Measurements from ENCODE around the gene CEP20. TPM values are rescaled to one million over a fixed set of nuclear protein-coding genes. Genes with fewer than 3 reads are reported as not detected.

Gene CEP20
- total and polyA plus RNA-seq, 2 donors (not counting 1 experiment from before 2014, with no cell fraction given) = 14.2 to 30.2 TPM

DNA sequence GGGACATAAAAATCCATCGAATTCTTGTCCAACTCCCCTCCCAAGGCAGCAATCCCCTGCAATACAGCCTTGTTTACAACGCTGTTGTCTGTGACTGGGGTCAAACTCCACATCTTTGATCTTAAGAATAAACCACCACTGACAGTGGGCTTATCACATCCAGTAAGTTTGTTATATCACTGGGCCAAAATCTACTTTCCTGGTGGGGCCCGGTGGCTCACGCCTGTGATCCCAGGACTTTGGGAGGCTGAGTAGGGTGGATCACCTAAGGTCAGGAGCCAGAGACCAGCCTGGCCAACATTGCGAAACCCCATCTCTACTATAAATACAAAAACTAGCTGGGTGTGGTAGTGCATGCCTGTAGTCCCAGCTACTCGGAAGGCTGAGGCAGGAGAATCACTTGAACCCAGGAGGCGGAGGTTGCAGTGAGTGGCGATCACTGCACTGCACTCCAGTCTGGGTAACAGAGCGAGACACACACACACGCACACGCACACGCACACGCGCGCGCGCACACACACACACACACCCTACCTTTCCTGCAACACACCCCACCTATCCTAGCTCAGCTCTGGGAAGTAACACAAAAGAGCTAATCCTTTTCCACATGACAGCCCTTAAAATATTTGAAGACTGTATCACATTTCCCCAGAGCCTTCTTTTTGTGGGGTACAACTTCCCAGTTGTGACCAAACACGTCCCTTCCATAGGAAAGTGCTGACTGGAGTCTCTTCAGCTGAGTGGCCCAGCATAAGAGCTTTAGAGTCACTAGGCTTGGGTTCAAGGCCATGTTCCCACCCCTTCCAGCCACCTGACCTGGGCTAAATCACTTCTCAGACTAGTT, 40.1 kb upstream of the CEP20 start:
- H3K4me1 Mint-ChIP-seq = no peaks in the 10 kb centered on the region
- CTCF ChIA-PET = no interaction called here
- Histone ChIP-seq H3K36me3 (replicated peaks in 1 of 2; ENCODE audit: control extremely low read depth in 1 of 2, control insufficient read depth in 1 of 2, extremely low read depth in 1 of 2, insufficient read depth in 2 of 2, low read length in 1 of 2) (no peaks in the 10 kb centered on the region), H2AFZ (ENCODE audit: insufficient read depth, low read depth, low read length, poor library complexity, severe bottlenecking) (no peak overlapping the region), H3K27ac (ENCODE audit: low read length in 2 of 2) (no peak overlapping the region), H3K4me3 (ENCODE audit: control extremely low read depth in 1 of 5, extremely low read depth in 1 of 5, insufficient read depth in 1 of 5, low read depth in 2 of 5, low read length in 4 of 5) (no peak overlapping the region), H3K9me3 (ENCODE audit: control extremely low read depth in 1 of 3, control insufficient read depth in 2 of 3, insufficient read depth in 1 of 3, low read length in 2 of 3) (no peaks in the 10 kb centered on the region), H4K20me1 (ENCODE audit: control insufficient read depth, insufficient read depth, low read length, poor library complexity, severe bottlenecking) (no peaks in the 10 kb centered on the region), H3K79me2 (ENCODE audit: control insufficient read depth, insufficient read depth, low read length) (no peaks in the 10 kb centered on the region), H3K9ac (ENCODE audit: low read length) (no peak overlapping the region), H3K4me1 (ENCODE audit: control insufficient read depth in 2 of 2, insufficient read depth in 2 of 2, low read length in 2 of 2) (no peaks in the 10 kb centered on the region), H3K27me3 (replicated peaks in 1 of 4; ENCODE audit: control extremely low read depth in 1 of 4, control insufficient read depth in 3 of 4, insufficient read depth in 4 of 4, low read length in 3 of 4) (no peaks in the 10 kb centered on the region), H3K4me2 (replicated peaks; ENCODE audit: low read depth, low read length, poor library complexity, severe bottlenecking) (no peak overlapping the region)
- TF ChIP-seq EZH2 (IDR thresholded peaks at IDR 0.05; ENCODE audit: borderline replicate concordance, insufficient read depth, low read depth, low read length, poor library complexity, severe bottlenecking) = no peak
- peaks cover 4% of the 10 kb centered on the region for H3K27me3 Mint-ChIP-seq
- H3K9me3 Mint-ChIP-seq (ENCODE audit: insufficient read depth) = no peaks in the 10 kb centered on the region
- 95% methylated on average over 14 of the region's 18 CpGs for WGBS (ENCODE audit: insufficient coverage)
- H3K4me3 Mint-ChIP-seq = no peak overlapping the region
- H3K27ac Mint-ChIP-seq = no peak overlapping the region
- intact Hi-C loops (cut with micrococcal nuclease) = no loop called here
- DNase-seq (no peak), ATAC-seq (ENCODE audit: low read depth) (no peak)
- POLR2A ChIA-PET = no interaction called here

DNA sequence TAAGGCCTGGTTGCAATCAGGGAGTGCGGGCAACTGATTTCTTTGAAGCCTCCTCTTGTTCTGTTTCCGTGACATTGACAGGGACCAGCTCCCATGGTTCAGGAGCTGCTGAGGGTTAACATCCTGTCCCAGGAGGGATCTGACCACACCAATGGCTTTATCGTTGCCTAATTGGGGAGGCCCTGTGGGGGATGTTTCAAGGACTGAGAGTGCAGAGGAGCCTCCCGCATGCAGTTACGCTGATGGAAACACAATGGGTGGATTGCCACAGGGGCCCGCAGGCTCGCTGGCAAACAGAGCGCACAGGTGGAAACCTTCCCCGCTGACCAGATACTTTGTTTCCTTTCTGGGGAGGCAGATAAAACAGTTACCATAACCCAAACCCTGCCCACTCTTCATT, 37.2 kb upstream of the CEP20 start:
- TF ChIP-seq, protein P1, sequence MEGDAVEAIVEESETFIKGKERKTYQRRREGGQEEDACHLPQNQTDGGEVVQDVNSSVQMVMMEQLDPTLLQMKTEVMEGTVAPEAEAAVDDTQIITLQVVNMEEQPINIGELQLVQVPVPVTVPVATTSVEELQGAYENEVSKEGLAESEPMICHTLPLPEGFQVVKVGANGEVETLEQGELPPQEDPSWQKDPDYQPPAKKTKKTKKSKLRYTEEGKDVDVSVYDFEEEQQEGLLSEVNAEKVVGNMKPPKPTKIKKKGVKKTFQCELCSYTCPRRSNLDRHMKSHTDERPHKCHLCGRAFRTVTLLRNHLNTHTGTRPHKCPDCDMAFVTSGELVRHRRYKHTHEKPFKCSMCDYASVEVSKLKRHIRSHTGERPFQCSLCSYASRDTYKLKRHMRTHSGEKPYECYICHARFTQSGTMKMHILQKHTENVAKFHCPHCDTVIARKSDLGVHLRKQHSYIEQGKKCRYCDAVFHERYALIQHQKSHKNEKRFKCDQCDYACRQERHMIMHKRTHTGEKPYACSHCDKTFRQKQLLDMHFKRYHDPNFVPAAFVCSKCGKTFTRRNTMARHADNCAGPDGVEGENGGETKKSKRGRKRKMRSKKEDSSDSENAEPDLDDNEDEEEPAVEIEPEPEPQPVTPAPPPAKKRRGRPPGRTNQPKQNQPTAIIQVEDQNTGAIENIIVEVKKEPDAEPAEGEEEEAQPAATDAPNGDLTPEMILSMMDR (IDR thresholded peaks at IDR 0.05) = no peak
- TF ChIP-seq EZH2 (IDR thresholded peaks at IDR 0.05; ENCODE audit: borderline replicate concordance, insufficient read depth, low read depth, low read length, poor library complexity, severe bottlenecking) = no peak
- H4K20me1 ChIP-seq (ENCODE audit: control insufficient read depth, insufficient read depth, low read length, poor library complexity, severe bottlenecking) = no peaks in the 10 kb centered on the region
- H3K9me3 ChIP-seq (ENCODE audit: control extremely low read depth in 1 of 3, control insufficient read depth in 2 of 3, insufficient read depth in 1 of 3, low read length in 2 of 3) = no peaks in the 10 kb centered on the region
- POLR2A ChIA-PET = no interaction called here
- H2AFZ ChIP-seq (ENCODE audit: insufficient read depth, low read depth, low read length, poor library complexity, severe bottlenecking) = no peak overlapping the region
- H3K4me1 ChIP-seq (ENCODE audit: control insufficient read depth in 2 of 2, insufficient read depth in 2 of 2, low read length in 2 of 2) = no peaks in the 10 kb centered on the region
- H3K9me3 Mint-ChIP-seq (ENCODE audit: insufficient read depth) = no peaks in the 10 kb centered on the region
- no peaks in the 10 kb centered on the region for H3K79me2 ChIP-seq (ENCODE audit: control insufficient read depth, insufficient read depth, low read length)
- H3K36me3 ChIP-seq (replicated peaks in 1 of 2; ENCODE audit: control extremely low read depth in 1 of 2, control insufficient read depth in 1 of 2, extremely low read depth in 1 of 2, insufficient read depth in 2 of 2, low read length in 1 of 2) = no peaks in the 10 kb centered on the region
- DNase-seq (no peak), ATAC-seq (ENCODE audit: low read depth) (no peak)
- no peaks in the 10 kb centered on the region for H3K4me1 Mint-ChIP-seq
- H3K4me2 ChIP-seq (replicated peaks; ENCODE audit: low read depth, low read length, poor library complexity, severe bottlenecking) = no peak overlapping the region
- no peaks in the 10 kb centered on the region for H3K27me3 ChIP-seq (replicated peaks in 1 of 4; ENCODE audit: control extremely low read depth in 1 of 4, control insufficient read depth in 3 of 4, insufficient read depth in 4 of 4, low read length in 3 of 4)
- intact Hi-C loops (cut with micrococcal nuclease) = no loop called here
- H3K27ac Mint-ChIP-seq = no peak overlapping the region
- 75% methylated on average over 9 of the region's 9 CpGs for WGBS (ENCODE audit: insufficient coverage)
- H3K4me3 Mint-ChIP-seq = no peak overlapping the region
- H3K9ac ChIP-seq (ENCODE audit: low read length) = no peak overlapping the region
- H3K27me3 Mint-ChIP-seq = no peaks in the 10 kb centered on the region
- H3K4me3 ChIP-seq (ENCODE audit: control extremely low read depth in 1 of 5, extremely low read depth in 1 of 5, insufficient read depth in 1 of 5, low read depth in 2 of 5, low read length in 4 of 5) = no peak overlapping the region
- no peak overlapping the region for H3K27ac ChIP-seq (ENCODE audit: low read length in 2 of 2)
- CTCF ChIA-PET = no interaction called here

All from B cell (primary cell).